Measurements from ENCODE around the gene OGDH.

DNA sequence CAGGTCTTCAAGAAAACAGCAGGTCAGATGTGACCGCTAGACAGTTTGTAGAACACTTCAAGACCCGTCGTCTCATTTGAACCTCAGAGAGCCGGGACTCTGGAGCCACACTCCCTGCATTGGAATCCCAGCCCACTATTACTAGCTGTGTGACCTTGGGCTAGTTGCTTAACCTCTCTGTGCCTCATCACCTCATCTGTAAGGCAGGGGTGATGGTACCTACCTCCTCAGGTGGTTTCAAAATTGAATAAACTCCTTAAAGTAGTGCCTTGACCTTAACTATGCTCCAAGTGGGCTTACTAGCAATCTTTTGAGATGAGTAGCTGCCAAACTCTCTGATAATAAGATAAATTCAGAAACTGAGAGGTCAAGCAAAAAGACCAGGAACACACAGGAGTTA, 43.8 kb downstream of the OGDH start:
- TF ChIP-seq, protein P1, sequence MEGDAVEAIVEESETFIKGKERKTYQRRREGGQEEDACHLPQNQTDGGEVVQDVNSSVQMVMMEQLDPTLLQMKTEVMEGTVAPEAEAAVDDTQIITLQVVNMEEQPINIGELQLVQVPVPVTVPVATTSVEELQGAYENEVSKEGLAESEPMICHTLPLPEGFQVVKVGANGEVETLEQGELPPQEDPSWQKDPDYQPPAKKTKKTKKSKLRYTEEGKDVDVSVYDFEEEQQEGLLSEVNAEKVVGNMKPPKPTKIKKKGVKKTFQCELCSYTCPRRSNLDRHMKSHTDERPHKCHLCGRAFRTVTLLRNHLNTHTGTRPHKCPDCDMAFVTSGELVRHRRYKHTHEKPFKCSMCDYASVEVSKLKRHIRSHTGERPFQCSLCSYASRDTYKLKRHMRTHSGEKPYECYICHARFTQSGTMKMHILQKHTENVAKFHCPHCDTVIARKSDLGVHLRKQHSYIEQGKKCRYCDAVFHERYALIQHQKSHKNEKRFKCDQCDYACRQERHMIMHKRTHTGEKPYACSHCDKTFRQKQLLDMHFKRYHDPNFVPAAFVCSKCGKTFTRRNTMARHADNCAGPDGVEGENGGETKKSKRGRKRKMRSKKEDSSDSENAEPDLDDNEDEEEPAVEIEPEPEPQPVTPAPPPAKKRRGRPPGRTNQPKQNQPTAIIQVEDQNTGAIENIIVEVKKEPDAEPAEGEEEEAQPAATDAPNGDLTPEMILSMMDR (IDR thresholded peaks at IDR 0.05; ENCODE audit: low read length): no peak
- no peak for TF ChIP-seq EZH2 (optimal IDR thresholded peaks at IDR 0.05; ENCODE audit: low read depth, low read length)
- TF ChIP-seq EZH2phosphoT487 (IDR thresholded peaks at IDR 0.05; ENCODE audit: low read length): no peak
